Measurements from ENCODE around the gene DCST2.

The DCST2 gene

DNA sequence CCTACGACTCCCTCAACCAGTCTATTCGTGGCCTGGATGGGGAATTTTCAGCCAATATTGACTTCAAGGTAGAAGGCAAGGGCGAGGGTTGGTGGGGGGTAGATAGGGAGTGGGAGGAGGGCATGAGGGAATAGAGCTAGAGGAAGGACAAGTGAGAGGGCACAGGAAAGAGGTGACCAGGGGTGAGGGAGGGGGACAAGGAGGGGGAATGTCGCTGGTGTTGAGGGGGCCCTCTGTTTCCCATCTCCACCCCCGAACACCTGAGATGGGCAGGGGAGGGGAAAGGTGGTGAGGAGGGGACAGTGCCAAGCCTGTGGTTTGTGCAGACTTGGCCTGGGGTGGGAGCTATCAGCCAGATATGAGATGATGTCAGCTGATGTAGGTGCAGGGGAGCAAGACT is 9.2 kb upstream of the DCST2 start:
- no peak for DNase-seq
- Mint-ChIP-seq H3K36me3 (ENCODE audit: low read depth) (no peaks in the 10 kb centered on the region), H3K4me3 (no peak overlapping the region), H3K27ac (peak overlapping the region; percentile 64), H3K9me3 (no peaks in the 10 kb centered on the region), H3K27me3 (ENCODE audit: low read depth, poor library complexity) (peaks cover 12% of the 10 kb centered on the region), H3K4me1 (peaks cover 44% of the 10 kb centered on the region)
- TF ChIP-seq, protein P1, sequence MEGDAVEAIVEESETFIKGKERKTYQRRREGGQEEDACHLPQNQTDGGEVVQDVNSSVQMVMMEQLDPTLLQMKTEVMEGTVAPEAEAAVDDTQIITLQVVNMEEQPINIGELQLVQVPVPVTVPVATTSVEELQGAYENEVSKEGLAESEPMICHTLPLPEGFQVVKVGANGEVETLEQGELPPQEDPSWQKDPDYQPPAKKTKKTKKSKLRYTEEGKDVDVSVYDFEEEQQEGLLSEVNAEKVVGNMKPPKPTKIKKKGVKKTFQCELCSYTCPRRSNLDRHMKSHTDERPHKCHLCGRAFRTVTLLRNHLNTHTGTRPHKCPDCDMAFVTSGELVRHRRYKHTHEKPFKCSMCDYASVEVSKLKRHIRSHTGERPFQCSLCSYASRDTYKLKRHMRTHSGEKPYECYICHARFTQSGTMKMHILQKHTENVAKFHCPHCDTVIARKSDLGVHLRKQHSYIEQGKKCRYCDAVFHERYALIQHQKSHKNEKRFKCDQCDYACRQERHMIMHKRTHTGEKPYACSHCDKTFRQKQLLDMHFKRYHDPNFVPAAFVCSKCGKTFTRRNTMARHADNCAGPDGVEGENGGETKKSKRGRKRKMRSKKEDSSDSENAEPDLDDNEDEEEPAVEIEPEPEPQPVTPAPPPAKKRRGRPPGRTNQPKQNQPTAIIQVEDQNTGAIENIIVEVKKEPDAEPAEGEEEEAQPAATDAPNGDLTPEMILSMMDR (IDR thresholded peaks at IDR 0.05), result no peak

DNA sequence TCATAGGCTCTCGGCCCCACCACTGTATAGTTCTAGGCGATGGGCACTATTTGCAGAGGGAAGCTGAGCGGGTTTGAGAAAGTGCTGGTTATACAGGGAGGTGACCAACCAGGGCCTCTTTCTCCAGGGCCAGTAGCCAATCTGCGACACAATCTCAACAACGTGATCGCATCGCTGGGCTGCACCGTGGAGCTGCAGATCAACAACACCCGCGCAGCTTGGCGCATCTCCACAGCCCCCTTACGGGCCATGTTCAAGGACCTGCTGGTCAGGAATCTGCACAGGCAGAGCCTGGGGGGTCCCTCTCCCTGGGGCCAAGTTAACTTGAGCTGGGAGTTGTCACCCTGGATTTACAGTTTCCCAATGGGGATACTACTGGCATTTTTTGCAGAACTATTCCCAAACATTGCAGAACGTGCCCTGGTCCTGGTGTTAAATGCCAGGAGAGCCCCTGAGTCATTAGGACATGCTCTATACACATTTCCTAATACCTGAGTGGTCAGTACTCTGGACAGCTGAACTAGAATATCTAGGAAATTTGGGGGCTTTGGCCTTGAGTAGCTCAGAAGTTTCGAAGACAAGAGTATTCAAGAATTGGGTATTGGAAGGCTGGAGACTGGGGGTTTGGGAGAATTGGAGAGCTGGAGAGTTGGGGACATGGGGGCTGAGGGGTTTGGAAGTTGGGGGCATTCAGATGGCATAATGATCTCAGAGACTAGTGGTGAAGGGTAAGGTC is 6.9 kb upstream of the DCST2 start:
- Mint-ChIP-seq H3K4me3 (no peak overlapping the region), H3K4me1 (peaks cover 33% of the 10 kb centered on the region), H3K36me3 (ENCODE audit: low read depth) (no peaks in the 10 kb centered on the region), H3K9me3 (no peaks in the 10 kb centered on the region), H3K27ac (no peak overlapping the region), H3K27me3 (ENCODE audit: low read depth, poor library complexity) (peaks cover 13% of the 10 kb centered on the region)
- no peak for DNase-seq
- TF ChIP-seq, protein P1 (IDR thresholded peaks at IDR 0.05), result no peak

DNA sequence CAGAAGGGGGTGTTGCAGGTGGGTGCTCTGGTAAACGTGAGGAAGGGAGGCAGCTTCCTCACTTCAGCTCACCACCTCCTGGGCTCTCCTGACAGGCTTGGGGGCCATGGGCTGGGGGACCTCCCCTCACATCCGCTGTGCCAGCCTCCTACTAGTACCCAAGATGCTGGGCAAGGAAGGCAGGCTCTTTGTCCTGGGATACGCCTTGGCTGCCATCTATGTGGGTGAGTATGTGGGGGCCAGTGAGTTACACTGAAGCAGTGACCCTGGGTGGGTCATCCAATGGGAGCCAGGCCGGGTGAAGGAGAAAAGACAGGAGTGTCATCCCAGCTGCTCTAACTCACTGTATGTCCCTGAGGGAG is 5.7 kb upstream of the DCST2 start:
- DNase-seq, result no peak
- no peaks in the 10 kb centered on the region for H3K36me3 Mint-ChIP-seq (ENCODE audit: low read depth)
- H3K4me3 Mint-ChIP-seq, result no peak overlapping the region
- peaks cover 17% of the 10 kb centered on the region for H3K27me3 Mint-ChIP-seq (ENCODE audit: low read depth, poor library complexity)
- no peaks in the 10 kb centered on the region for H3K9me3 Mint-ChIP-seq
- TF ChIP-seq, protein P1 (IDR thresholded peaks at IDR 0.05), result no peak
- H3K4me1 Mint-ChIP-seq, result peaks cover 21% of the 10 kb centered on the region
- H3K27ac Mint-ChIP-seq, result no peak overlapping the region

DNA sequence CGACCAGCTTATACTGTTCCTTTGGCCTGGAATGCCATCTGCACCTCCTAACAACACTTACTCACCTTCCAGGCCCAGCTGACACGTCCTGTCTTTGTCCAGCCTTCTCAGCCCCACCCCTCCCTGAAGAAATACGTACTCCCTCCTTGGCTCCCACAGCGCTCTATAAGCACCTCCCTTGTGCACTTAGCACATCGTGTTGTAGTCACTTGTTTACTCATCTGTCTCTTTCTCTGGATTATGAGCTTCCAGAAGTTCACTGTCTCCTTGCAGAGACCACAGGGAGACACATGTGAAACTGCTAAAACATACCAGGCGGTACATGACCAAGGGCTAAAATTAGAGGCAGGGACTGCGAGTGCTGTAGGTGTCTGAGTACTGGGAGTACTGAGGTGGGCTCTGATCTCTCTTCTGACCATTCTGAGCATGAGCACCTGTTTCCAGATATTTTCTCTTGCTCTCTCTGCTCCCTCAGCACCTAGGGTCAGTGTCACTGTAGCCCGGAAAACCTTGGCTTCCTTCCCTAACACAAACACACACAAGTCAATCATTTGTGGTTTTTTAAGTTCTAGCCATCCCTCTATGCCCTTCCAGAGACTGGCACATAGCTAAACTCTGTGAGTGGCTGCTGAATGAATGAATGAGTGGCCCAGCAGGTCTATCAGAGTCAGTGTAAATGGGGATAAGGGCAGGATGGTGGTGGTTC is 5.2 kb upstream of the DCST2 start:
- no peak overlapping the region for H3K4me3 Mint-ChIP-seq
- no peak overlapping the region for H3K27ac Mint-ChIP-seq
- H3K4me1 Mint-ChIP-seq, result peaks cover 15% of the 10 kb centered on the region
- peaks cover 17% of the 10 kb centered on the region for H3K27me3 Mint-ChIP-seq (ENCODE audit: low read depth, poor library complexity)
- no peaks in the 10 kb centered on the region for H3K9me3 Mint-ChIP-seq
- H3K36me3 Mint-ChIP-seq (ENCODE audit: low read depth), result no peaks in the 10 kb centered on the region
- TF ChIP-seq, protein P1 (IDR thresholded peaks at IDR 0.05), result no peak
- no peak for DNase-seq

DNA sequence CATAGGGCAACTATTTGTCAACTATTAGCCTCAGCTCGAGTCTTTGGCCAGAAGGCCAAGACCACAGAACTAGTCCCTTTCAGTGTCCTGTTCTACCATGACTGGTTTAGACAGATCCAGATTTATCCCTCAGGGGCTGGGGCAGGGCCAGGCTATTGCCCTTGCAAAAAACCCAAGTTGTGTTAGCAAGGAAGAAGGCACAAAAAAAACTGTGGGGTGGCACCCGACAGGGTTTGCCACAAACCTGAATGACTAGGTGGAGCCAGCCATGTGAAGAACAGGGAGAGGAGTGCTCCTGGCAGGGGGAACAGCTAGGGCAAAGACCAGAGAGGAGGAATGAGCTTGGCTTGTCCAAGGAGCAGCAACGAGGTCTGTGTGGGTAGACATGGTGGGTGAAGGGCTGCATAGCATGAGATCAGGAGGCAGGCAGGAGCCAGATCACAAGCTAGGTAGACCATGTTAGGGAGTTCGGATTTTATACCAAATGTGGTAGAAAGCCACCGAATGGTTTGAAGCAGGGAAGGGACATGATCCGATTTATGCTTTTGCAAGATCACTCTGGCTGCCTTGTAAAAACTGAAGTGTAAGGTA is 4.4 kb upstream of the DCST2 start:
- Mint-ChIP-seq H3K27me3 (ENCODE audit: low read depth, poor library complexity) (peaks cover 15% of the 10 kb centered on the region), H3K36me3 (ENCODE audit: low read depth) (no peaks in the 10 kb centered on the region), H3K4me3 (no peak overlapping the region), H3K27ac (no peak overlapping the region), H3K4me1 (peaks cover 12% of the 10 kb centered on the region), H3K9me3 (no peaks in the 10 kb centered on the region)
- no peak for DNase-seq
- TF ChIP-seq, protein P1 (IDR thresholded peaks at IDR 0.05), result no peak

Measured in nephron progenitor cell (in vitro differentiated cells).